Glutamatergic neuron (in vitro differentiated cells): ENCODE data around the gene BAIAP2. TPM values are rescaled to one million over a fixed set of nuclear protein-coding genes. Genes with fewer than 3 reads are reported as not detected.
A peak's percentile ranks its signal among the peaks of the same experiment; 100 is the strongest.

ENCODE experiments used
- DNase-seq: peaks from one replicate; pipeline ENCODE4 v3.0.0; 2022
- H3K27ac Mint-ChIP-seq: one replicate; pipeline ENCODE4 v1.8.0; 2020; ENCODE audit warnings: mild to moderate bottlenecking, mixed read lengths, inconsistent platforms; ENCODE audit not compliant: unreplicated experiment
- H3K27me3 Mint-ChIP-seq: one replicate; pipeline ENCODE4 v1.8.0; 2020; ENCODE audit warnings: mild to moderate bottlenecking, moderate library complexity, mixed read lengths, inconsistent platforms; ENCODE audit not compliant: unreplicated experiment
- H3K36me3 Mint-ChIP-seq: one replicate; pipeline ENCODE4 v1.8.0; 2020; ENCODE audit warnings: mild to moderate bottlenecking, mixed read lengths, inconsistent platforms; ENCODE audit not compliant: unreplicated experiment
- H3K4me1 Mint-ChIP-seq: one replicate; pipeline ENCODE4 v1.8.0; 2020; ENCODE audit warnings: mild to moderate bottlenecking, low read depth, mixed read lengths, inconsistent platforms; ENCODE audit not compliant: unreplicated experiment
- H3K4me3 Mint-ChIP-seq: one replicate; pipeline ENCODE4 v1.8.0; 2020; ENCODE audit warnings: mild to moderate bottlenecking, mixed read lengths, inconsistent platforms; ENCODE audit not compliant: unreplicated experiment
- H3K9me3 Mint-ChIP-seq: one replicate; pipeline ENCODE4 v1.8.0; 2020; ENCODE audit warnings: mild to moderate bottlenecking, moderate library complexity, mixed read lengths, inconsistent platforms; ENCODE audit not compliant: unreplicated experiment
- total RNA-seq: library from RNA; stranded (reverse); fragmentation: NEBNext Ultra II Directional; extraction: Animal tissue kit (Norgen Biotek cat#: 25700); gene quantifications from one replicate; pipeline ENCODE4 v1.2.1, GENCODE V29; 2021; ENCODE audit not compliant: unreplicated experiment
- TF ChIP-seq, protein P1 (sequence below): fragments of 200-600 bp; sonication (generic); IDR thresholded peaks from one replicate; pipeline ENCODE4 v1.5.0; 2021; ENCODE audit not compliant: partially characterized antibody, unreplicated experiment

BAIAP2 gene
- total RNA-seq, 1 donor from 2014 or later, result 252 TPM

DNA sequence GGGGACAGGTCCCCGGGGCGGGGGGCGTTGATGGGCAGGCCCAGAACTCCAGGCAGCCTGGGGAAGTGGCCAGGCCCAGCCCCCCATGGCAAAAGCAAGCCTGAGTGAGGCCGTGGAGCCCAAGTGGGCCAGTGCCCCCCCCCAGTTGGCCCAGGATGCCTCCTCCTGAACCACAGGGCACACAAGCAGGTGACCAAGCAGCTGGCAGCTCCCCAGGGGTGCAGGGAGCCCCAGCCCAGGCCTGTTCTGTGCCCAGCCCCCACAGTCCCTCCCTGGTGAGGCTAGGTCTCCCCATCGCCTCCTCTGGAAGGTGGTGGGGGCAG, 92.1 kb downstream of the BAIAP2 start:
- Mint-ChIP-seq H3K4me1 (peaks cover 4% of the 10 kb centered on the region), H3K9me3 (peaks cover 2% of the 10 kb centered on the region), H3K36me3 (no peaks in the 10 kb centered on the region), H3K27me3 (no peaks in the 10 kb centered on the region), H3K27ac (no peak overlapping the region), H3K4me3 (no peak overlapping the region)
- no peak for DNase-seq
- TF ChIP-seq, protein P1, sequence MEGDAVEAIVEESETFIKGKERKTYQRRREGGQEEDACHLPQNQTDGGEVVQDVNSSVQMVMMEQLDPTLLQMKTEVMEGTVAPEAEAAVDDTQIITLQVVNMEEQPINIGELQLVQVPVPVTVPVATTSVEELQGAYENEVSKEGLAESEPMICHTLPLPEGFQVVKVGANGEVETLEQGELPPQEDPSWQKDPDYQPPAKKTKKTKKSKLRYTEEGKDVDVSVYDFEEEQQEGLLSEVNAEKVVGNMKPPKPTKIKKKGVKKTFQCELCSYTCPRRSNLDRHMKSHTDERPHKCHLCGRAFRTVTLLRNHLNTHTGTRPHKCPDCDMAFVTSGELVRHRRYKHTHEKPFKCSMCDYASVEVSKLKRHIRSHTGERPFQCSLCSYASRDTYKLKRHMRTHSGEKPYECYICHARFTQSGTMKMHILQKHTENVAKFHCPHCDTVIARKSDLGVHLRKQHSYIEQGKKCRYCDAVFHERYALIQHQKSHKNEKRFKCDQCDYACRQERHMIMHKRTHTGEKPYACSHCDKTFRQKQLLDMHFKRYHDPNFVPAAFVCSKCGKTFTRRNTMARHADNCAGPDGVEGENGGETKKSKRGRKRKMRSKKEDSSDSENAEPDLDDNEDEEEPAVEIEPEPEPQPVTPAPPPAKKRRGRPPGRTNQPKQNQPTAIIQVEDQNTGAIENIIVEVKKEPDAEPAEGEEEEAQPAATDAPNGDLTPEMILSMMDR, result no peak

DNA sequence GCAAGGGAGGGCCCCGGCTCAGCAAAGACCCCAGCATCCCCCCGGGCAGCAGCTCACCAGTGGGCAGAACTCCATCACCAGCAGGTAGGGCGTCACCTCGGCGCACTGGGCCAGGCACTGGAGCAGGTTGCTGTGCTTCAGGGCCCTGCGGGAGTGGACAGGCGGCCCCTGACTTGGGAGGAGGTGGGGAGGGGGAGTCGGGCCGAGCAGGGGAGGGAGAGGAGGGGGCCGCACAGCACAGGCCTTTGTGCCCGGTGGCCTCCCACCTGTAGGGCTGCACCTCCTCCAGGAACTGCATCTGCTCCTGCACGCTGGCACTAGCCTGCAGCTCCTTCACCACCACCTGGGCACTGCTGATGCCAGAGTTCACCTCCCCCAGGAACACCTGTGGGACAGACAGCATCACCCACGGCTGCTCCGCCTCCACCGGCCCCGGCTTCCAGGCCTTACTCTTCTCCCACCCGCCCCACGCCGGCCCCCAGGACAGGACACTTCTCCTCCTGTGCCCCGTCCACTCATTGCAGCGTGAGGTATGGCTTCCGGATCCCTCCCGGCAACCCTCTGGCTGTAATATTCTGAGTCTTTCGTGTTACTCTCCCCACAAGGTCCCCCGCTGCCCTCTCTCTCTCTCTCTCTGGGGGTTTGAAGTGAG, 92.7 kb downstream of the BAIAP2 start:
- peaks cover 4% of the 10 kb centered on the region for H3K4me1 Mint-ChIP-seq
- peaks cover 2% of the 10 kb centered on the region for H3K9me3 Mint-ChIP-seq
- no peak for DNase-seq
- H3K4me3 Mint-ChIP-seq, result no peak overlapping the region
- TF ChIP-seq, protein P1, result no peak
- no peaks in the 10 kb centered on the region for H3K27me3 Mint-ChIP-seq
- H3K36me3 Mint-ChIP-seq, result no peaks in the 10 kb centered on the region
- H3K27ac Mint-ChIP-seq, result no peak overlapping the region

- no peaks in the 10 kb centered on the region for H3K27me3 Mint-ChIP-seq
- TF ChIP-seq, protein P1, result no peak
- H3K36me3 Mint-ChIP-seq, result no peaks in the 10 kb centered on the region
- no peak overlapping the region for H3K4me3 Mint-ChIP-seq
- H3K27ac Mint-ChIP-seq, result no peak overlapping the region
- peaks cover 4% of the 10 kb centered on the region for H3K4me1 Mint-ChIP-seq
- DNase-seq, result no peak
- H3K9me3 Mint-ChIP-seq, result peaks cover 2% of the 10 kb centered on the region
These were observed 93.4 kb downstream of the BAIAP2 start for GRCh38 chr17:81128338-81128737.

GRCh38 chr17:81128774-81129173, 93.8 kb downstream of the BAIAP2 start:
- TF ChIP-seq, protein P1, result no peak
- H3K36me3 Mint-ChIP-seq, result no peaks in the 10 kb centered on the region
- no peak overlapping the region for H3K4me3 Mint-ChIP-seq
- no peaks in the 10 kb centered on the region for H3K27me3 Mint-ChIP-seq
- peaks cover 2% of the 10 kb centered on the region for H3K9me3 Mint-ChIP-seq
- no peak overlapping the region for H3K27ac Mint-ChIP-seq
- no peak for DNase-seq
- peaks cover 4% of the 10 kb centered on the region for H3K4me1 Mint-ChIP-seq

- DNase-seq, result no peak
- Mint-ChIP-seq H3K27me3 (no peaks in the 10 kb centered on the region), H3K36me3 (no peaks in the 10 kb centered on the region), H3K4me3 (peak overlapping the region; percentile 20), H3K4me1 (peaks cover 4% of the 10 kb centered on the region), H3K27ac (no peak overlapping the region), H3K9me3 (peaks cover 2% of the 10 kb centered on the region)
- TF ChIP-seq, protein P1, result no peak
These were observed 94.3 kb downstream of the BAIAP2 start for GRCh38 chr17:81129289-81129688.
